NCI-H526 (cell line): Measurements from ENCODE around the gene IL4.
A peak's percentile ranks its signal among the peaks of the same experiment; 100 is the strongest.

Experiments
- DNase-seq, 2 experiments: peaks; one replicate each; lab custom pipeline; 2025; lab: John Stamatoyannopoulos, UW

The IL4 gene

GRCh38 chr5:132658381-132659302 is 15.1 kb upstream of the IL4 start:
- no peak for DNase-seq

GRCh38 chr5:132659598-132660493 is 13.9 kb upstream of the IL4 start:
- DNase-seq: no peak

- no peak for DNase-seq
Observed at GRCh38 chr5:132661231-132662003, 12.4 kb upstream of the IL4 start.

GRCh38 chr5:132662004-132662401 is 11.8 kb upstream of the IL4 start:
- no peak for DNase-seq

GRCh38 chr5:132662925-132663770 is 10.6 kb upstream of the IL4 start:
- peak in 1 of 2 experiments; percentile 28 for DNase-seq

GRCh38 chr5:132663771-132664695 is 9.8 kb upstream of the IL4 start:
- DNase-seq: no peak

- DNase-seq: no peak
Observed at GRCh38 chr5:132664696-132665209, 9.0 kb upstream of the IL4 start.

GRCh38 chr5:132665574-132666080 is 8.2 kb upstream of the IL4 start:
- no peak for DNase-seq

GRCh38 chr5:132666310-132667123 is 7.3 kb upstream of the IL4 start:
- DNase-seq: no peak

- DNase-seq: no peak
Observed at GRCh38 chr5:132667309-132667708, 6.5 kb upstream of the IL4 start.

- DNase-seq: no peak
Observed at GRCh38 chr5:132667761-132668705, 5.8 kb upstream of the IL4 start.

- DNase-seq: no peak
Observed at GRCh38 chr5:132668706-132669454, 4.9 kb upstream of the IL4 start.

GRCh38 chr5:132669455-132669820 is 4.4 kb upstream of the IL4 start:
- no peak for DNase-seq

- DNase-seq: peak in 1 of 2 experiments; percentile 1
Observed at GRCh38 chr5:132669966-132670882, 3.6 kb upstream of the IL4 start.

GRCh38 chr5:132671000-132671399 is 2.8 kb upstream of the IL4 start:
- DNase-seq: no peak

- DNase-seq: no peak
Observed at GRCh38 chr5:132673488-132673887, 301 bp upstream of the IL4 start.
